Measurements from ENCODE around the gene SCAMP2. TPM values are rescaled to one million over a fixed set of nuclear protein-coding genes. Genes with fewer than 3 reads are reported as not detected.

The SCAMP2 gene
- total RNA-seq, 2 experiments from 2014 or later: 57.8 to 58.9 TPM

DNA sequence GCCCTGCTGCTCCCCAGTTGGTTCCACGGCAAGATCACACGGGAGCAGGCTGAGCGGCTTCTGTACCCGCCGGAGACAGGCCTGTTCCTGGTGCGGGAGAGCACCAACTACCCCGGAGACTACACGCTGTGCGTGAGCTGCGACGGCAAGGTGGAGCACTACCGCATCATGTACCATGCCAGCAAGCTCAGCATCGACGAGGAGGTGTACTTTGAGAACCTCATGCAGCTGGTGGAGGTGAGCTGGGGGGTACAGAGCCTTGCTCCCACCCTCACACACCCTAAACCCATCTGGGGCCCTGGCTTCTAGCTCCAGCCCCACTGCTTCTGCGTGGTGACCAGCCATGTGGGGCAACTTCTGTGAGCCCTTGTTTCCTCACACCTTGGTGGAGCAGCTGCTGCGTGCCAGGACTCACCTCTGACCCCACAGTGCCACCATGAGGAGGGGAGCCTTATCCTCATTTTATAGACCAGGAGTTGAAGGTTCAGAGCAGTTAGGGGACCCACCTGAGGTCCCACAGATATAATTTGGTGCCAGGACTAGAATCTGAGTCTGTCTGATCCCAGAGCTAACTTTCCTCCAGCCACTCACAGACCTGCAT is 73.8 kb downstream of the SCAMP2 start:
- ATAC-seq (peak; percentile 19), DNase-seq (peak; percentile 66)
- Mint-ChIP-seq H3K4me1 (ENCODE audit: low read depth) (peaks cover 53% of the 10 kb centered on the region), H3K4me3 (no peak overlapping the region), H3K36me3 (ENCODE audit: low read depth) (peaks cover 71% of the 10 kb centered on the region), H3K9me3 (no peaks in the 10 kb centered on the region), H3K27ac (peak overlapping the region; percentile 90), H3K27me3 (no peaks in the 10 kb centered on the region)
- ChIA-PET POLR2A (interaction anchor here (1.1 to 3.7 kb wide), 9 partner anchors 9 to 254 kb away, joined by 3 to 31 read pairs (median 8); no protein-coding TSS in a partner anchor), CTCF (interaction anchor here (0.7 to 25.9 kb wide), 14 partner anchors 10 to 178 kb away, joined by 3 to 1327 read pairs (median 4); partner anchors contain the start of genes CPLX3 and CSK)
- TF ChIP-seq CTCF (IDR thresholded peaks at IDR 0.05): no peak
- intact Hi-C loops (cut with micrococcal nuclease): no loop called here

GRCh38 chr15:74798388-74799254 is 74.5 kb downstream of the SCAMP2 start:
- TF ChIP-seq CTCF (IDR thresholded peaks at IDR 0.05): no peak
- no peaks in the 10 kb centered on the region for H3K9me3 Mint-ChIP-seq
- H3K36me3 Mint-ChIP-seq (ENCODE audit: low read depth): peaks cover 65% of the 10 kb centered on the region
- H3K27ac Mint-ChIP-seq: peak overlapping the region; percentile 90
- no peak for ATAC-seq
- H3K4me1 Mint-ChIP-seq (ENCODE audit: low read depth): peaks cover 57% of the 10 kb centered on the region
- no peak overlapping the region for H3K4me3 Mint-ChIP-seq
- POLR2A ChIA-PET: interaction anchor here (1.3 to 16.0 kb wide), 8 partner anchors 8 to 43 kb away, joined by 5 to 410 read pairs (median 13); partner anchors contain the start of gene CSK
- peak; percentile 33 for DNase-seq
- intact Hi-C loops (cut with micrococcal nuclease): no loop called here
- no peaks in the 10 kb centered on the region for H3K27me3 Mint-ChIP-seq
- CTCF ChIA-PET: interaction anchor here (0.8 to 25.9 kb wide), 10 partner anchors 10 to 177 kb away, joined by 3 to 1327 read pairs (median 6); partner anchors contain the start of gene CSK

GRCh38 chr15:74795966-74796625 is 77.1 kb downstream of the SCAMP2 start:
- POLR2A ChIA-PET: interaction anchor here (0.6 to 16.0 kb wide), 4 partner anchors 18 to 179 kb away, joined by 3 to 410 read pairs (median 4); partner anchors contain the start of gene CSK
- no peaks in the 10 kb centered on the region for H3K9me3 Mint-ChIP-seq

GRCh38 chr15:74794970-74795349 is 78.2 kb downstream of the SCAMP2 start:
- Mint-ChIP-seq H3K27ac (peak overlapping the region; percentile 90), H3K36me3 (ENCODE audit: low read depth) (peaks cover 58% of the 10 kb centered on the region), H3K9me3 (no peaks in the 10 kb centered on the region), H3K4me1 (ENCODE audit: low read depth) (peaks cover 87% of the 10 kb centered on the region), H3K27me3 (no peaks in the 10 kb centered on the region), H3K4me3 (peak overlapping the region; percentile 11)
- CTCF ChIA-PET: interaction anchor here (1.1 to 25.9 kb wide), 6 partner anchors 18 to 177 kb away, joined by 3 to 1327 read pairs (median 4); partner anchors contain the start of genes CPLX3 and CSK
- no peak for DNase-seq
- intact Hi-C loops (cut with micrococcal nuclease): no loop called here
- TF ChIP-seq CTCF (IDR thresholded peaks at IDR 0.05): no peak
- no peak for ATAC-seq
- POLR2A ChIA-PET: interaction anchor here (0.7 to 16.0 kb wide), 4 partner anchors 10 to 49 kb away, joined by 3 to 410 read pairs (median 10); partner anchors contain the start of gene CSK

More at GRCh38 chr15:74795966-74796625, 77.1 kb downstream of the SCAMP2 start:
- CTCF ChIA-PET: interaction anchor here (1.1 to 25.9 kb wide), 4 partner anchors 19 to 164 kb away, joined by 3 to 1327 read pairs (median 3); partner anchors contain the start of gene CSK
- H3K4me3 Mint-ChIP-seq: peak overlapping the region; percentile 45
- H3K27ac Mint-ChIP-seq: peak overlapping the region; percentile 89
- intact Hi-C loops (cut with micrococcal nuclease): no loop called here
- peak; percentile 25 for ATAC-seq
- peaks cover 82% of the 10 kb centered on the region for H3K4me1 Mint-ChIP-seq (ENCODE audit: low read depth)
- DNase-seq: peak; percentile 78
- H3K36me3 Mint-ChIP-seq (ENCODE audit: low read depth): peaks cover 61% of the 10 kb centered on the region
- TF ChIP-seq CTCF (IDR thresholded peaks at IDR 0.05): no peak
- no peaks in the 10 kb centered on the region for H3K27me3 Mint-ChIP-seq
